Lower leg skin (tissue), 4 donors: ENCODE measurements around the gene HACD4. TPM values are rescaled to one million over a fixed set of nuclear protein-coding genes. Genes with fewer than 3 reads are reported as not detected.

Source experiments
- DNase-seq, 2 donors: peaks; one replicate each; pipeline ENCODE4 v3.0.0-alpha.2; 2019; ENCODE audit warnings: low spot score in 2 of 2
- H3K4me3 ChIP-seq: fragments of 200-600 bp; sonication (generic); 2 replicates; pipeline ENCODE4 v1.5.1; 2017; ENCODE audit warnings: mild to moderate bottlenecking, low read depth; ENCODE audit not compliant: poor library complexity, severe bottlenecking
- POLR2A ChIP-seq, 2 donors: fragments of 450-650 bp; IDR thresholded peaks; one replicate each; pipeline ENCODE4 v1.6.1; 2016 to 2017; ENCODE audit warnings: antibody characterized with exemption in 2 of 2, mild to moderate bottlenecking in 1 of 2, moderate library complexity in 1 of 2
- WGBS, 2 donors: methylation state at CpG; one replicate each; pipeline ENCODE4 v1.1.5; 2018; 5-methylcytosine and 5-hydroxymethylcytosine counted together
- intact Hi-C: fragments of 100-400 bp; cut with DNase I; formaldehyde crosslinking; loops from one replicate; pipeline ENCODE4 v1.15.0; 2023; ENCODE audit warnings: low total_unique reads
- total RNA-seq, 4 donors: library from RNA; depleted of rRNA; stranded (reverse); fragments of >200 nt; gene quantifications; one replicate each; pipeline ENCODE4 v1.1.0, GENCODE V29; 2016
- TF ChIP-seq, protein P1 (sequence below), 3 donors: fragments of 450-650 bp; IDR thresholded peaks; one replicate each; pipeline ENCODE4 v1.5.1; 2016; ENCODE audit warnings: antibody characterized with exemption in 3 of 3, mild to moderate bottlenecking in 3 of 3, moderate library complexity in 2 of 3

HACD4 gene
- total RNA-seq, 4 donors from 2014 or later: 1.0 to 3.8 (median 2.8) TPM

DNA sequence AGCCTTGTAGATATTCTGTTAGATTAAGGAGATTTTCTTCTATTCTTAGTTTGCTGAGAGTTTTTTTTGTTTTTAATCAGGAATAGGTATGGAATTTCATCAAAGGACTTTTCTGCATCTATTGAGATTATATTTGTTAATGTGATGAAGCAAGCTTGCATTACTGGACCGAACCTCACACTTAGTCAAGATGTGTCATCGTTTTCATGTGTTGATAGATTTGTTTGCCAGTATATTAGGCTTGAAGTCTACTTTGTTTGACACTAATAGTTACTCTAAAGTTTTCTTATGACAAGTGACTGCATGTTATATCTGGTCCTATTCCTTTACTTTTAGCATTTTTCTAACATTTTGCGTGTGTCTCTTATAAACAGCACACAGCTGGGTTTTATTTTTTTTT lies 12.4 kb upstream of the HACD4 start:
- no peak for DNase-seq
- TF ChIP-seq, protein P1, sequence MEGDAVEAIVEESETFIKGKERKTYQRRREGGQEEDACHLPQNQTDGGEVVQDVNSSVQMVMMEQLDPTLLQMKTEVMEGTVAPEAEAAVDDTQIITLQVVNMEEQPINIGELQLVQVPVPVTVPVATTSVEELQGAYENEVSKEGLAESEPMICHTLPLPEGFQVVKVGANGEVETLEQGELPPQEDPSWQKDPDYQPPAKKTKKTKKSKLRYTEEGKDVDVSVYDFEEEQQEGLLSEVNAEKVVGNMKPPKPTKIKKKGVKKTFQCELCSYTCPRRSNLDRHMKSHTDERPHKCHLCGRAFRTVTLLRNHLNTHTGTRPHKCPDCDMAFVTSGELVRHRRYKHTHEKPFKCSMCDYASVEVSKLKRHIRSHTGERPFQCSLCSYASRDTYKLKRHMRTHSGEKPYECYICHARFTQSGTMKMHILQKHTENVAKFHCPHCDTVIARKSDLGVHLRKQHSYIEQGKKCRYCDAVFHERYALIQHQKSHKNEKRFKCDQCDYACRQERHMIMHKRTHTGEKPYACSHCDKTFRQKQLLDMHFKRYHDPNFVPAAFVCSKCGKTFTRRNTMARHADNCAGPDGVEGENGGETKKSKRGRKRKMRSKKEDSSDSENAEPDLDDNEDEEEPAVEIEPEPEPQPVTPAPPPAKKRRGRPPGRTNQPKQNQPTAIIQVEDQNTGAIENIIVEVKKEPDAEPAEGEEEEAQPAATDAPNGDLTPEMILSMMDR (IDR thresholded peaks at IDR 0.05): no peak
- TF ChIP-seq POLR2A (IDR thresholded peaks at IDR 0.05): no peak
- H3K4me3 ChIP-seq: no peak overlapping the region
- 67 to 72% methylated on average over 3 of the region's 3 CpGs for WGBS, 2 donors
- intact Hi-C loops: no loop called here

DNA sequence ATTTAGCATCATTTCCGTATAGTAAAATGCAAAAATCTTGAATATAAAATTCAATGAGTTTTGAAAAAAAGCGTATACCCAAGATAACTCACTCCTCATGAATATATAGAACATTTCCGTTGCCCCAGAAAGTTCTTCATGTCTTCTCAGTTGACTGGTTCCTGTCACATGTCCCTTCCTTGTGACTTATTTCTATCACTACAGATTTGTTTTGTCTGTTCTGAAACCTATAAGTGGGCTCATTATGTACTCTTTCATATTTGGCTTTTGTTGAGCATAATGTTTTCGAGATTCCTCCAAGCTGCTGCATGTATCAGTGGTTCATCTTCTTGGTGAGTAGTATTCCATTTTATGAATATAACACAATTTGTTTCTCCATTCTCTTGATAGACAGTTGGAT lies 11.0 kb upstream of the HACD4 start:
- DNase-seq: no peak
- TF ChIP-seq, protein P1 (IDR thresholded peaks at IDR 0.05): no peak
- no peak for TF ChIP-seq POLR2A (IDR thresholded peaks at IDR 0.05)
- intact Hi-C loops: no loop called here
- WGBS, 2 donors: 87 to 92% methylated on average over 4 of the region's 4 CpGs
- H3K4me3 ChIP-seq: no peak overlapping the region

DNA sequence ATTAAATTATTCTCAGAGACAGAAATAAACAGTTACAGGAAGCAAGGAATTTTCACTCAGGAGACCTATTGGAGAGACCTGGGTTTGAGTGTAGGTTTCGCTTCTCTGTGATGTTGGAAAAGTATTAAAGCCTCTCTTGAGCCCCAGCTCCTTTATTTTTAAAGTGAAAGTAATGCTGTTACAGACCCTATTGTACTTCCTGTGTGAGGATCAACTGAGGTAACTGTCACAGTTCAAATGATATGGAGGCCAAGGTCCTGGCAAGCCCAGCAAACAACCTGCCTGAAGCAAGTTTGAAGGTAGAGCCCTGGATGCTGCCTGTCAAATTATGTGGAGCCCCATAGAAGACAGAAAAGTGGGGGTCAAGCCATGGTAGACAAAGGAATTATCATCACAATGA lies 7.9 kb upstream of the HACD4 start:
- TF ChIP-seq, protein P1 (IDR thresholded peaks at IDR 0.05): no peak
- no peak for TF ChIP-seq POLR2A (IDR thresholded peaks at IDR 0.05)
- no peak overlapping the region for H3K4me3 ChIP-seq
- 100% methylated on average over 1 of the region's 1 CpG for WGBS, 2 donors
- DNase-seq: no peak
- intact Hi-C loops: no loop called here

DNA sequence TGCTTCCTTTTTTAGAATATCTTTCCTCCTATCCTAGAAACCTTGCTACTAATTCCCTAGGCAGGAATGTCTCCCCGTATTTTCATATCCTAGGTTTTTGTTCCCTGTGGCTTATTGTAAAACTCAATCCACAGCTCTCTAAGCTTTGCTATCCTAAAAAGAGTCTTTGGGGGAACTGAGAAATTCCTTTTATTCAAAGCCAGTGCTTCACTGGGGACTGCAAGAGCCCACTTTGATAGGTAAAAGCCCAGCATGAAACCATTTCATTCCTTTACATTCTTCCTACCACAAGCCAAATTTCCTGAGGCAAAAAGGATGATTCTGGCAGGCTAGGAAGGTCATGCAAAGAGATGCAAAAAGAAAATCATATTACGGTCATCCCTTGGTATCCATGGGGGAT lies 5.8 kb upstream of the HACD4 start:
- DNase-seq: no peak
- H3K4me3 ChIP-seq: no peak overlapping the region
- WGBS, 2 donors: 93 to 94% methylated on average over 2 of the region's 2 CpGs
- no peak for TF ChIP-seq POLR2A (IDR thresholded peaks at IDR 0.05)
- TF ChIP-seq, protein P1 (IDR thresholded peaks at IDR 0.05): no peak
- intact Hi-C loops: no loop called here

DNA sequence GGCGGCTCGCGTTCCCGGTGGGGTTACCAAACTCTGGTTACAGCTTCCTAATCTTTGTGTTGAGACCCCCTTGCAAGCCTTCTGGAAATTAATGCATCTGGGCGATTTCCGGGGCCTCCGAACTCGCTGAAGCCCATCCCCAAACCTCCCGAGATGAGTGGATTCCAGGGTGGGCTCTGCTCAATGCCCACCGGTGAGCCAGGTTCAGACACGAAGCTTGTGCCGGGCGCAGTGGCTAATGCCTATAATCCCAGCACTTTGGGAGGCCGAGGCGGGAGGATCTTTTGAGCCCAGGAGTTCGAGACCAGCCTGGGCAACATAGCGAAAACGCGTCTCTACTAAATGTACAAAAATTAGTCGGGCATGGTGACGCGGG lies 356 bp upstream of the HACD4 start:
- H3K4me3 ChIP-seq: peak overlapping the region; percentile 40
- intact Hi-C loops: no loop called here
- 67 to 73% methylated on average over 19 to 22 of the region's 22 CpGs for WGBS, 2 donors
- DNase-seq: no peak
- TF ChIP-seq POLR2A (IDR thresholded peaks at IDR 0.05): no peak
- TF ChIP-seq, protein P1 (IDR thresholded peaks at IDR 0.05): no peak

DNA sequence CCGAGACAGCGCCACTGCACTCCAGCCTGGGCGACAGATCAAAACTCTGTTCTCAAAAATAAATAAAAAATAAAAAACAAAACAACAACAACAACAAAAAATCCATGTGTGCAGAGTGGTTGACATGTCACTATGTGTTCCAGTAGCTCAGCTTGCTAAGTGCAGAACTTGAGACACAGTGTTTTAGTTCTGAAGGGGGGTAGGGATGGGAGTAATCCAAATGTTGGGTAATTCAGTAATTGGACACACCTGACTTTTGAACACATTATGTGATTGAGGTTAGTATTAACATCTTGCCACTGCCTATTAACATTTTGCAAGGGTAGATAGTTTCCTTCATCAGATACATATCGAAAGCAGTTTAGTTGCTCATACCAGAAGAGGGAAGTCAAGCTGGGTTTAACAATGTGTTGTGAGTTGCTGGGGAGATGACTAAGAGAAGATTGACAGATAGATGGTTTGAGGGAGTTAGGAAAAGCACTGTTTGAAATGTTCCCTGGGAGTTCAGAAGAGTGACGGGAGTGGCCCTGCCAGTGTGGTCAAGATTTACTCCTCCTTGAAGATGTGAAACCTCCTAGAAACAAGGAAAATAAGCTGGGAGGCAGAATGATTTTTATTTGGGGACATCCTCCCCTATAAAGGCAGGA lies 928 bp downstream of the HACD4 start:
- TF ChIP-seq, protein P1 (IDR thresholded peaks at IDR 0.05): no peak
- no peak for TF ChIP-seq POLR2A (IDR thresholded peaks at IDR 0.05)
- no peak for DNase-seq
- 59 to 60% methylated on average over 5 of the region's 5 CpGs for WGBS, 2 donors

More for the DNA sequence above, 928 bp downstream of the HACD4 start:
- intact Hi-C loops: no loop called here
- H3K4me3 ChIP-seq: no peak overlapping the region
